NK-92 (cell line): ENCODE results near the gene KRT13.
"Not testable (repeated sequence)": the region's sequence is repeated elsewhere in the genome, so short reads cannot be mapped to it uniquely, and the experiment has no call there.

Experiments used
- DNase-seq: peaks from one replicate; lab custom pipeline; 2025; ENCODE audit not compliant: unreplicated experiment; lab: John Stamatoyannopoulos, UW

The KRT13 gene

GRCh38 chr17:41505007-41505808, at the start of gene KRT13:
TSS of gene KRT13 (minus strand) at chr17:41505612. CDS start at chr17:41505550, 62 bp downstream.
- DNase-seq: no peak

- DNase-seq: no peak
Measured at GRCh38 chr17:41553987-41554680, 48.7 kb upstream of the KRT13 start.

GRCh38 chr17:41553176-41553575, 47.8 kb upstream of the KRT13 start:
- DNase-seq: no peak

GRCh38 chr17:41552455-41552854, 47.0 kb upstream of the KRT13 start:
- DNase-seq: no peak

- DNase-seq: no peak
Measured at GRCh38 chr17:41551365-41551764, 46.0 kb upstream of the KRT13 start.

GRCh38 chr17:41549596-41550039, 44.2 kb upstream of the KRT13 start:
- no peak for DNase-seq

- DNase-seq: no peak
Measured at GRCh38 chr17:41548844-41549595, 43.6 kb upstream of the KRT13 start.

- DNase-seq: no peak
Measured at GRCh38 chr17:41547921-41548843, 42.8 kb upstream of the KRT13 start.

GRCh38 chr17:41547378-41547841, 42.0 kb upstream of the KRT13 start:
- DNase-seq: no peak

- DNase-seq: no peak
Measured at GRCh38 chr17:41546819-41547218, 41.4 kb upstream of the KRT13 start.

GRCh38 chr17:41545829-41546410, 40.5 kb upstream of the KRT13 start:
- no peak for DNase-seq

- no peak for DNase-seq
Measured at GRCh38 chr17:41544935-41545334, 39.5 kb upstream of the KRT13 start.

- DNase-seq: no peak
Measured at GRCh38 chr17:41544491-41544892, 39.1 kb upstream of the KRT13 start.

- not testable (repeated sequence) for DNase-seq
Measured at GRCh38 chr17:41542786-41543185, 37.4 kb upstream of the KRT13 start.

GRCh38 chr17:41542357-41542756, 36.9 kb upstream of the KRT13 start:
- no peak for DNase-seq

GRCh38 chr17:41540921-41541625, 35.7 kb upstream of the KRT13 start:
- no peak for DNase-seq

GRCh38 chr17:41539979-41540701, 34.7 kb upstream of the KRT13 start:
- DNase-seq: no peak

GRCh38 chr17:41539071-41539492, 33.7 kb upstream of the KRT13 start:
- DNase-seq: no peak

GRCh38 chr17:41538565-41538991, 33.2 kb upstream of the KRT13 start:
- DNase-seq: no peak
